Activated CD8-positive, alpha-beta T cell treated with anti-CD3 and anti-CD28 coated beads for 36 hours (primary cell): ENCODE measurements around the gene PLD5. TPM values are rescaled to one million over a fixed set of nuclear protein-coding genes. Genes with fewer than 3 reads are reported as not detected.
"Not testable (repeated sequence)": the region's sequence is repeated elsewhere in the genome, so short reads cannot be mapped to it uniquely, and the experiment has no call there.

ENCODE experiments used
- ATAC-seq: fragments of 200-7000 bp; cut with Tn5 transposase; one replicate; pipeline ENCODE4 v1.10.0; 2021; ENCODE audit warnings: mild to moderate bottlenecking, moderate library complexity
- CTCF ChIA-PET: fragments of 350-600 bp; sonication (Branson Sonifier 250); formaldehyde crosslinking; loops from one replicate; lab custom pipeline; 2021; ENCODE audit warnings: antibody characterized with exemption; lab: Charles Lee
- POLR2A ChIA-PET: fragments of 350-600 bp; sonication (Branson Sonifier 250); formaldehyde crosslinking; loops from one replicate; lab custom pipeline; 2021; ENCODE audit warnings: antibody characterized with exemption; lab: Charles Lee
- DNase-seq: peaks from one replicate; pipeline ENCODE4 v3.0.0-alpha.2; 2020
- H3K27ac Mint-ChIP-seq: one replicate; pipeline ENCODE4 v1.8.0; 2021; ENCODE audit warnings: mild to moderate bottlenecking, mixed read lengths
- H3K27me3 Mint-ChIP-seq: one replicate; pipeline ENCODE4 v1.8.0; 2021; ENCODE audit warnings: mixed read lengths
- H3K36me3 Mint-ChIP-seq: one replicate; pipeline ENCODE4 v1.8.0; 2021; ENCODE audit warnings: low read depth, mixed read lengths
- H3K4me1 Mint-ChIP-seq: one replicate; pipeline ENCODE4 v1.8.0; 2021; ENCODE audit warnings: low read depth, mixed read lengths
- H3K4me3 Mint-ChIP-seq: one replicate; pipeline ENCODE4 v1.8.0; 2021; ENCODE audit warnings: mild to moderate bottlenecking, moderate library complexity, mixed read lengths
- H3K9me3 Mint-ChIP-seq: one replicate; pipeline ENCODE4 v1.8.0; 2021; ENCODE audit warnings: mixed read lengths
- CTCF ChIP-seq: fragments of 200-600 bp; IDR thresholded peaks from one replicate; pipeline ENCODE4 v1.8.0; 2022; ENCODE audit warnings: antibody characterized with exemption, mild to moderate bottlenecking
- intact Hi-C: fragments of 100-400 bp; cut with micrococcal nuclease; formaldehyde crosslinking; loops from one replicate; pipeline ENCODE4 v1.10.0; 2022
- total RNA-seq, 2 experiments: library from RNA; stranded (reverse); gene quantifications; one replicate each; pipeline ENCODE4 v1.2.3, GENCODE V29; 2021

The PLD5 gene
- total RNA-seq, 2 experiments from 2014 or later, result not detected

GRCh38 chr1:242081446-242081845, 443.1 kb downstream of the PLD5 start:
- Mint-ChIP-seq H3K4me1 (no peaks in the 10 kb centered on the region), H3K27ac (no peak overlapping the region), H3K27me3 (peaks cover 3% of the 10 kb centered on the region), H3K36me3 (no peaks in the 10 kb centered on the region), H3K4me3 (no peak overlapping the region), H3K9me3 (no peaks in the 10 kb centered on the region)
- no peak for TF ChIP-seq CTCF
- intact Hi-C loops, result no loop called here
- POLR2A ChIA-PET, result no interaction called here
- CTCF ChIA-PET, result no interaction called here
- no peak for DNase-seq
- ATAC-seq, result no peak

- ATAC-seq (no peak), DNase-seq (no peak)
- Mint-ChIP-seq H3K9me3 (no peaks in the 10 kb centered on the region), H3K36me3 (no peaks in the 10 kb centered on the region), H3K27ac (no peak overlapping the region), H3K4me1 (no peaks in the 10 kb centered on the region), H3K27me3 (peaks cover 2% of the 10 kb centered on the region), H3K4me3 (no peak overlapping the region)
- ChIA-PET CTCF (interaction anchor here (1.0 kb wide), 1 partner anchor 68 kb away, joined by 3 read pairs; no protein-coding TSS in a partner anchor), POLR2A (no interaction called here)
- TF ChIP-seq CTCF, result no peak
- intact Hi-C loops, result no loop called here
Observed at GRCh38 chr1:242065813-242066212, 458.7 kb downstream of the PLD5 start.

- DNase-seq, result no peak
- no peaks in the 10 kb centered on the region for H3K36me3 Mint-ChIP-seq
- H3K27ac Mint-ChIP-seq, result no peak overlapping the region
- H3K9me3 Mint-ChIP-seq, result no peaks in the 10 kb centered on the region
- H3K27me3 Mint-ChIP-seq, result no peaks in the 10 kb centered on the region
- no peak for ATAC-seq
- intact Hi-C loops, result no loop called here
- POLR2A ChIA-PET, result no interaction called here
- TF ChIP-seq CTCF, result no peak
- CTCF ChIA-PET, result no interaction called here
- no peaks in the 10 kb centered on the region for H3K4me1 Mint-ChIP-seq
- no peak overlapping the region for H3K4me3 Mint-ChIP-seq
Observed at GRCh38 chr1:242062271-242062670, 462.2 kb downstream of the PLD5 start.

- Mint-ChIP-seq H3K27me3 (no peaks in the 10 kb centered on the region), H3K4me3 (no peak overlapping the region), H3K9me3 (no peaks in the 10 kb centered on the region), H3K36me3 (no peaks in the 10 kb centered on the region), H3K4me1 (no peaks in the 10 kb centered on the region), H3K27ac (no peak overlapping the region)
- ChIA-PET CTCF (no interaction called here), POLR2A (no interaction called here)
- DNase-seq (no peak), ATAC-seq (no peak)
- no peak for TF ChIP-seq CTCF
- intact Hi-C loops, result no loop called here
Observed at GRCh38 chr1:242059976-242060375, 464.5 kb downstream of the PLD5 start.

GRCh38 chr1:242058582-242058981, 465.9 kb downstream of the PLD5 start:
- H3K4me3 Mint-ChIP-seq, intact Hi-C loops, POLR2A ChIA-PET, CTCF ChIA-PET, H3K9me3 Mint-ChIP-seq, DNase-seq, H3K27ac Mint-ChIP-seq, H3K4me1 Mint-ChIP-seq, ATAC-seq, H3K27me3 Mint-ChIP-seq, H3K36me3 Mint-ChIP-seq: not testable (repeated sequence)

- H3K4me3 Mint-ChIP-seq, H3K27me3 Mint-ChIP-seq, H3K9me3 Mint-ChIP-seq: not testable (repeated sequence)
Observed at GRCh38 chr1:242058181-242058580, 466.3 kb downstream of the PLD5 start.

More at GRCh38 chr1:242058181-242058580, 466.3 kb downstream of the PLD5 start:
- H3K4me1 Mint-ChIP-seq, H3K27ac Mint-ChIP-seq, DNase-seq, ATAC-seq, H3K36me3 Mint-ChIP-seq, intact Hi-C loops, POLR2A ChIA-PET, CTCF ChIA-PET: not testable (repeated sequence)
